Hematopoietic multipotent progenitor cell treated with erythropoietin and hydrocortisone succinate and interleukin-3 and kit ligand, for 17 days (in vitro differentiated cells): Measurements from ENCODE around the gene NDUFA7.
"Not testable (repeated sequence)": the region's sequence is repeated elsewhere in the genome, so short reads cannot be mapped to it uniquely, and the experiment has no call there.

ENCODE experiments used
- DNase-seq: peaks from one replicate; pipeline ENCODE4 v3.0.0-alpha.2; 2015; ENCODE audit warnings: low spot score

Gene NDUFA7

DNA sequence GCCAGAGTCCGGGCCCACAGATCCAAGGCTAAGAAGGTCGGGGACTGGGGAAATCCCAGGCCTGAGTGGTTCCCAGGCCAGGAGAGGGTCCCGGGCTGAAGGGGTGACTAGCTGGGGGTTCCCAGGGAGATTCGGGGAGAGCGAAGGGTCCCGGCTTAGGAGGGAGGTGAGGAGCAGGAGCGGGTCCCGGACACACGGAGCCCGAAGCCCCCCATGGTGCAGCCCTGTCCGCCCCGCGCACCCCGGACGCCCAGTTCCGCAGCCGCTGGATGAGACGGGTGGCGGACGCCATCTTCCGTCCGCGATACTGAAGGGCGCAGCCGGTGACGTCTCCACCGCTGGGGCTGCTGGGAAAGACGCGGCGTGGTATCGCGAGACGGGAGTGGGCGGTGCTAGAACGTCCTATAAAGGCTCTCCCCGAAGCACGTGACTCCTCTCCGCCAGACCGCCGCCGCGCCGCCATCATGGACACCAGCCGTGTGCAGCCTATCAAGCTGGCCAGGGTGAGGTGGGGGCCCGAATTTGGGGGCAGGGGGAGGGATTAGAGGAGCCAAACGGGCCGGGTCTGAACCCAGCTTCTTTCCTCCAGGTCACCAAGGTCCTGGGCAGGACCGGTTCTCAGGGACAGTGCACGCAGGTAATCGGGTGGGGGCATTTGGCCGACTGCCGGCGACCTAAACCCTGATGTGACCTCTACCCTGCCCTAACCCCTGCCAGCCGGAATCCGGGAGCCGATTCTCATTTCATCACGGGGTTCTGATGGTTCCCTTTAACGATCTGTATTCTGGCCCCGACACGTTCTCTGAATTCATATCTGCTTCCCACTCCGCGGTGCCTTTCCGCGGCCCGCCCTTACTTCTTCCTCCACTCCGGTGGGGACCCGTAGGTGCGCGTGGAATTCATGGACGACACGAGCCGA, at the start of gene NDUFA7, which contains the start of gene RPS28:
NDUFA7 (minus strand) TSS at position 309 of the 919 bp plus-strand sequence; CDS start at position 292, 17 bp downstream.
RPS28 (plus strand) TSS at position 430 of the 919 bp plus-strand sequence; CDS start at position 465, 35 bp downstream.
- peak; percentile 98 for DNase-seq

DNA sequence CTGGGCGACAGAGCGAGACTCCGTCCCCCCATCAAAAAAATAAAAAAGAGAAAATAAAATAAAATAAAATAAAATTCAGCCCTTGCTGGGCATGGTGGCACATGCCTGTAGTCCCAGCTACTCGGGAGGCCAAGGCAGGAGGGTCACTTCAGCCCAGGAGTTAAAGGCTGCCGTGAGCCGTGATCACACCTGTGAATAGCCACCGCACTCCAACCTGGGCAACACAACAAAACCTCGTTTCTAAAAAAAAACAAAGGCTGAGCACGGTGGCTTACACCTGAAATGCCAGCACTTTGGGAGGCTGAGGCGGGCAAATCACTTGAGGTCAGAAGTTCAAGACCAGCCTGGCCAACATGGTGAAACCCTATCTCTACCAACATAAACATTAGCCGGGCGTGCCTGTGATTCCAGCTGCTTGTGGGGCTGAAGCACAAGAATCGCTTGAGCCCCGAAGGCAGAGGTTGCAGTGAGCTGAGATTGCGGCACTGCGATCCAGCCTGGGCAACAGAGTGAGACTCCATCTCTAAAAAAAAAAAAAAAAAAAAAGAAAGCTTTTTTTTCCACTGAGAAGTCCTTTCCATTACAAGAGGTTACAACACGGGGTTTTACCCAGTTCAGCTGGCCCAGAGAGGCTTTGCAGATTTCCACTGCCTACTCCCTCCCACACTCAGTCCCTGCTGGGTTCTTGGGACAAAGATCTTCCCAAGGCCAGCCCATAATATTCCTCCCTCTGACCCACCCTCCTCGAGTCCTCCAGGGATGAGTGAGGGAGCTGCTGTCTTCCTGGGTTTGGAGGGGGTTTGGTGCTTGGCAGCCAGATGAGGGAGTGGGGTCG, 49.2 kb upstream of the NDUFA7 start:
- DNase-seq, result no peak

DNA sequence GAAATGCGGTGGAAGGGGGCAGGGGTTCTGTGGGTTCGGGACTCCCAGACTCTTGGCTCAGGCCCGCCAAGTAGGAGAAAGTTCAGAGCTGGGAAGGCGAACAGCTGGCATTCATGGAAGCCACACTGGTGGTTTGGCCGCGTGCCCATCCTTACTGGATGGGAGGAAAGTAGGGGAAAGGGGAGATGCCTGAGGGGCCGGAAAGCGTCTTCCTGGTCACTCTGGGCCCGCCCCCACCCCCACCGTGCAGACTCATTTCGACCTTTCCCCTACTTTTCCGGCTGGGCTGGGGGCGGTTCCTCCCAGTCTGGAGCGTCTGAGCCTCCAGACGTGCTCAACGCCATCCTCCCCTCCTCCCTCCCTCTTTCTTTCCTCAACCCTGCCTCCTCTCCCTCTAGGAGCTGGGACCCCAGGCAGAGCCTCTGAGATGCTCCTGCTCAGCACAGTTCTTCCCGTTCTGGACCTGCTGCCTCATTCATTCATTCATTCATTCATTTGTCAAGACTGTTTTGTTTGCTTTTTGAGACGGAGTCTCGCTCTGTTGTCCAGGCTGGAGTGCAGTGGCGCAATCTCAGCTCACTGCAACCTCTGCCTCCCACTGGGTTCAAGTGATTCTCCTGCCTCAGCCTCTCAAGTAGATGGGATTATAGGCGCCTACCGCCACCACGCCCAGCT, 46.3 kb upstream of the NDUFA7 start:
- no peak for DNase-seq

DNA sequence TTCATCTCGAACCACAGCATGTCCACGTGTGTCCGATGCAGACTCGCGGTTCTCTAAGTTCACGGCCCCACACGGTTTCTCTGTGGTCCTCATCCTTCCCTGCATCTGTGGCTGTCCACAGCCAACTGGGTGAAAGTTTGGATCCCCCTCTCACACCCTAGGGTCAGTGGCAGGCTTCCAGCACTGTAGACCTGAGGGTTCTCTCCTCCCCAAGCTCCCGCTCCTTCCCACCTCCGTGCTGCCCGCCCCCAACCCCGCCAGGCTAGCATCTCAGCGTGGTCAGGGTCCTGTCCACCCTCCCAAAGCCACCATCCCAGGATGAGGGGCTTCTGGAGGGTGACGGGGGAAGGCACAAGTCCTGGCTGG, 45.8 kb upstream of the NDUFA7 start:
- DNase-seq, result no peak

DNA sequence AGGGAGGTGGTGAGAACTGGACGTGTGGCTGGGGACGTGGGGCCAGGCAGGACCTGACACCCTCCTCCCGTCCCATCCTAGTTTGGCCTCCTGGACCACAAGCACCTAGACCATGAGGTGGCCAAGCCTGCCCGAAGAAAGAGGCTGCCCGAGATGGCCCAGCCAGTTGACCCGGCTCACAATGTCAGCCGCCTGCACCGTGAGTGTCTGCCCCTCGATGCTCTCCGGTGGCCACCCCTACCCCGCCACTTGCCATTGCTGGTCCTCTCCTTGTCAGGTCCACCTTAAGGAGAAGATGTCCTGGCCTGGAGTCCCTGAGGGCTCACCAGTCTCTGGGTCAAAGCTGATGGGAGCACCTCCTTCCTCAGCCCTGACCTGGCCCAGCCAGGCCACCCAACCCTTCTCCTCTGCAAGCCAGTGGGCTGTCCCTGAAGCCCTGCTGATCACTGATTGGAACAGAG, 45.0 kb upstream of the NDUFA7 start:
- DNase-seq, result no peak

DNA sequence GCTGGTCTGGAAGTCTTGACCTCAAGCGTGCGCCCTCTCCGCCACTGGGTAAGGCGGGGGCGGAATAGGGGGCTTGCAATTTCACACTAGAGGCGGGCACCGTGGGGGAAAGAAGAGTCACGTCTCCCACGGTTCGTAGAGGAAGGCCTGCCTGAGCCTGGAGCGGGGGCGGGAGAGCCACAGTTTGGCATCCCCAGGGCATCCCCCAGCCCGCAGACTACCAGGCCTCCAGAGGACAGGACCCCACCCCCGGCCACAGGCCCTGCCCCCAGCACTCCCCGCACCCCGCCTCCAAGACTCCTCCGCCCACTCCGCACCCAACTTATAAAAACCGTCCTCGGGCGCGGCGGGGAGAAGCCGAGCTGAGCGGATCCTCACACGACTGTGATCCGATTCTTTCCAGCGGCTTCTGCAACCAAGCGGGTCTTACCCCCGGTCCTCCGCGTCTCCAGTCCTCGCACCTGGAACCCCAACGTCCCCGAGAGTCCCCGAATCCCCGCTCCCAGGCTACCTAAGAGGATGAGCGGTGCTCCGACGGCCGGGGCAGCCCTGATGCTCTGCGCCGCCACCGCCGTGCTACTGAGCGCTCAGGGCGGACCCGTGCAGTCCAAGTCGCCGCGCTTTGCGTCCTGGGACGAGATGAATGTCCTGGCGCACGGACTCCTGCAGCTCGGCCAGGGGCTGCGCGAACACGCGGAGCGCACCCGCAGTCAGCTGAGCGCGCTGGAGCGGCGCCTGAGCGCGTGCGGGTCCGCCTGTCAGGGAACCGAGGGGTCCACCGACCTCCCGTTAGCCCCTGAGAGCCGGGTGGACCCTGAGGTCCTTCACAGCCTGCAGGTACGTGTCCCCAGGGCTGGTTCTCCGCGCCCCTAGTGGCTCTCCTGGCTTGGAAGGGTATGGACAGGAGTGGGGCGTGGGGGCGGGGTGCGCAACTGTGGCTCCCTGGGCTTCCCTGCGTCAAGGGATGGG, 42.9 kb upstream of the NDUFA7 start, which contains the start of gene ANGPTL4:
ANGPTL4 (plus strand) TSS at position 353 of the 969 bp plus-strand sequence; CDS start at position 520, 167 bp downstream.
- DNase-seq, result no peak

DNA sequence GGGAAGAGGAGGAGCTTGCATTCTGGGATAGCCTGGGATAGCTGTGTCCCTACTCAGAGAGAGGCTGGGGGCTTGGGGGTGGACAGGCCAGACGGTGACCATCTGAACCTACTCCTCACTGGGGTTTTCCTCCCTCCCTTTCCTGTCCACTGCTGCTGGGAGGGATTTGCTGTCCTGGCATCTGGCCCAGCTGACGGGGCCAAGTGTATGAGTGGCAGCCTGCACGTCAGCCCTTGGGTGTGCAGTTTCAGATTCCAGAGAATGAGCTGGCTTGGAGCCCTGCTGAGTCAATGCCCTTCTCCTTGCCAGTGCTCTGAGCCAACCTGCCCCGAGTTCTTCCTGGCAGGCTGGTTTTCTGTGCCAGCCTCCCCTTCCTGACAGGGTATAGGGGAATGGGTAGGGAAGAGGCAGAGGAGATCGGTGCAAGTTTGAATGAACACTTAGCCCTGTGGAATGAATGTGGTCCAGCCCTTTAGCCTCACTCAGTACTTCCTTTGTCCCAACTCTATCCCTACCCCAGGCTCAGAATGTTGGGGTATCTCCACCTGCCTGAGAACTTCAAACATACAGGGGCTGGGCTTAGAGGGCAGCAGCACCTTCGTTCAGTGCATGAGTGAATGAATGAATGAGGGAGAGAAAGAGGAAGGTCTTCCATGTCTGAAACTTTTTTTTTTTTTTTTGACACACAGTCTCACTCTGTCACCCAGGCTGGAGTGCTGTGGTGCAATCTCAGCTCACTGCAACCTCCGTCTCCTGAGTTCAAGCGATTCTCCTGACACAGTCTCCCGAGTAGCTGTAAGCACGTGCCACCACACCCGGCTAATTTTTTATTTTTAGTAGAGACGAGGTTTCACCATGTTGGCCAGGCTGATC, 41.0 kb upstream of the NDUFA7 start:
- DNase-seq, result peak; percentile 65

DNA sequence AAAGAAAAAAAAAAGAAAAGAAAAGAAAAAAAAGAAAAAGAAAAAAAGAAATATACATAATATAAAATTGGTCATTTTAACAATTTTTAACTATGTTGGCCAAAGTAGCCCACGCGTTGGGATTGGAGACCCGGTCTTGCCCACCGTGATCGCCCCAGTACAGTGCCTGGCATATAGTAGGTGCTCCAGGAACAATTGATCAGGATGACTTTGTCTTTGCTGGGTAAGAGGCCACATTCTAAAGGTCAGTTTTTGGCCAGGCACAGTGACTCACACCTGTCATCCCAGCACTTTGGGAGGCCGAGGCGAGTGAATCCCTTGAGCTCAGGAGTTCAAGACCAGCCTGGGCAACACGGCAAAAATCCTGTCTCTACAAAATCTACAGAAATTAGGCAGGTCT, 39.0 kb upstream of the NDUFA7 start:
- DNase-seq, result no peak

DNA sequence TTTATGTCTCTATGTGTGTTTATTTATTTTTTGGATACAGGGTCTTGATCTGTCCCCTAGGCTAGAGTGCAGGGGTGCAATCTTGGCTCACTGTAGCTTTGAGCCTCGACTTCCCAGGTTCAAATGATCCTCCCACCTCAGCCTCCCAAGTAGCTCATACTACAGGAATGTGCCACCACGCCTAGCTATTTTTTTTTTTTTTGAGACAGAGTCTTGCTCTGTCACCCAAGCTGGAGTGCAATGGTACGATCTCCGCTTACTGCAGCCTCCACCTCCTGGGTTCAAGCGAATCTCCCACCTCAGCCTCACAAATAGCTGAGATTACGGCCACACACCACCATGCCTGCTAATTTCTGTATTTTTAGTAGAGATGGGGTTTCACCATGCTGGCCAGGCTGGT, 37.8 kb upstream of the NDUFA7 start:
- no peak for DNase-seq

DNA sequence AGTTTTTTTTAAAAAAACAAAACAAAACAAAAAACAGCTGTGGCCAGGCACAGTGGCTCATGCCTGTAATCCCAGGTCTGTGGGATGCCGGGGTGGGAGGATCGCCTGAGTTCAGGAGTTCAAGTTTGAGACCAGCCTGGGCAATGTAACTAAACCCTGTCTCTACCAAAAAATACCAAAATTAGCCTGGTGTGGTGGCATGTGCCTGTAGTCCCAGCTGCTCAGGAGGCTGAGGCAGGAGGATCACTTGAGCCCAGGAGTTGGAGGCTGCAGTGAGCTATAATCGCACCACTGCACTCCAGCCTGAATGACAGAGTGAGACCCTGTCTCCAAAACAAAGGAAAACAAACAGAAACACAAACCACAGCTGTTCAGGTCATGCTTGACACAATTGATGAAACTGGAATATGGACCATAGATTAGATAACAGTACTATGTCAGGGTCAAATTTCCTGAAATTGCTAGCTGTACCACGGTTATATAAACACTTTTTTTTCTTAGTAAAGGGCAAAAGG, 35.9 kb upstream of the NDUFA7 start:
- no peak for DNase-seq

DNA sequence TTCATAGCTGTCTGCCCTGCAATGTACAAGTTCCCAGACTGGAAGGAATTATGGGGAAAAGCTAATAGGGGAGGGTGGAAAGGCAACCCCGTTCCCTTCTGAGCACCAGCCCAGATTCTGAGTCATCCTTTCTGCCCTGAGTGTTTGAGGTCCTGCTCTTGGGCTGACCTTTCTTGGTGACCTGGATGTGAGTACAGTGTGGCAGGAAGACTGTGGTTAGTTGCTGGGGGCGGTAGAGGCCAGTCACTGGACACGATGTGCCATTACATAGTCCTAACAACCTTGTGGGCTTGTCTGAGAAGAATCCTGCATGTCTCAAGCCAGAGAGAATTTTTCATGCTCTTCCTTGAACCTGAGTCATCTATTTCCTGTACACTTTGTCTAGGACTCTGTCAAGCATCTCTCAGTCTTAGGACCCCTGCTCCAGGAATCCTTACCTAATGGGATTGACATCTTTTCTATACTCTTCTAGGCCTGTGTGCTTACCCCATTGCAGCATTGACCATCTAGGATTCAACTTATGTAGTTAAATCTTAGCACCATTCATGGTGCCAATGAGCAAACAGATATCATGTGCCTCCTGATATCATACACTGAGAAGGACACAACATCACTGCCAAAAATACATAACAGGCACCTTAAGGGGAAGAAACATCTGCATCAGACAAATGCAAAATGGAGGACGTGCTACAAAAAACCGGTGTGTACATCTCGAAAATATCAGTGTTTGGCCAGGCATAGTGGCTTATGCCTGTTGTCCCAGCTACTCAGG, 34.6 kb upstream of the NDUFA7 start:
- DNase-seq, result no peak

DNA sequence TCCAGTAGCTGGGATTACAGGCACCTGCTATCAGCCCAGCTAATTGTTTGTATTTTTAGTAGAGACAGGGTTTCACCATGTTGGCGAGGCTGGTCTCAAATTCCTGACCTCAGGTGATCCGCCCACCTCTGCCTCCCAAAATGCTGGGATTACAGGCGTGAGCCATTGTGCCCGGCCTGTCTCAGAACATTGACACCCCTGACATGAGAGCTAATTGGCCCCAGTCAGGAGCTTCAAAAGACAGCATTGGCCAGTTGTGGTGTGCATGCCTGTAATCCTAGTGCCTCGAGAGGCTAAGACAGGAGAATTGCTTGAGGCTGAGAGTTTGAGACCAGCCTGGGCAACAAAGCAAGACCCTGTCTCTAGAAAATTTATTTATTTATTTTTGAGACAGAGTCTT, 31.7 kb upstream of the NDUFA7 start:
- DNase-seq, result not testable (repeated sequence)

DNA sequence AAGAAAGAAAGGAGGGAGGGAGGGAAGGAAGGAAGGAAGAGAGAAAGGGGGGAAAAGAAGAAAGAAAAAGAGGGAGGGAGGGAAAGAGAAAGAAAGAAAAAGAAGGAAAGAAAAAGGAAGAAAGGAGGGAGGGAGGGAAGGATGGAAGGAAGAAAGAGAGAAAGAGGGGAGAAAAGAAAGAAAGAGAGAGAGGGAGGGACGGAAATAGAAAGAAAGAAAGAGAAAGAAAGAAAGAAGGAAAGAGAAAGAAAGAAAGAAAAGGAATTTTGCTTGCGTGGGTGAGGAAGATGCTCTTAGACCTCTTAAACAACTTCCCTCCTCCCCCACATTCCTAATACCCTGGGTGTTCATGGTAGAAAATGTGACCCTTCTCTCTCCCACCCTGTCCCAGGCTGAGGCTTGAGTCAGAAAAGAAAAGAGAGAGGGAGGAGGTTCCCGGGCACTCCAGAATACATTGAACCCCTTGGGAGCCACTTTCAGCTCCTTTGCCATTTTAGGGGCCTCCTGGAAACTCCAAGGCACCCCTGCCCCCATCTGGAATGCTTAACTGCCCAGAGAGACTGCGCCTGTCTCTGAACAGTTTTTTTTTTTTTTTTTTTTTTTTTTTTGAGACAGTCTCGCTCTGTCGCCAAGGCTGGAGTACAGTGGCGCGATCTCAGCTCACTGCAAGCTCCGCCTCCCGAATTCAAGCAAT, 31.1 kb upstream of the NDUFA7 start:
- no peak for DNase-seq

DNA sequence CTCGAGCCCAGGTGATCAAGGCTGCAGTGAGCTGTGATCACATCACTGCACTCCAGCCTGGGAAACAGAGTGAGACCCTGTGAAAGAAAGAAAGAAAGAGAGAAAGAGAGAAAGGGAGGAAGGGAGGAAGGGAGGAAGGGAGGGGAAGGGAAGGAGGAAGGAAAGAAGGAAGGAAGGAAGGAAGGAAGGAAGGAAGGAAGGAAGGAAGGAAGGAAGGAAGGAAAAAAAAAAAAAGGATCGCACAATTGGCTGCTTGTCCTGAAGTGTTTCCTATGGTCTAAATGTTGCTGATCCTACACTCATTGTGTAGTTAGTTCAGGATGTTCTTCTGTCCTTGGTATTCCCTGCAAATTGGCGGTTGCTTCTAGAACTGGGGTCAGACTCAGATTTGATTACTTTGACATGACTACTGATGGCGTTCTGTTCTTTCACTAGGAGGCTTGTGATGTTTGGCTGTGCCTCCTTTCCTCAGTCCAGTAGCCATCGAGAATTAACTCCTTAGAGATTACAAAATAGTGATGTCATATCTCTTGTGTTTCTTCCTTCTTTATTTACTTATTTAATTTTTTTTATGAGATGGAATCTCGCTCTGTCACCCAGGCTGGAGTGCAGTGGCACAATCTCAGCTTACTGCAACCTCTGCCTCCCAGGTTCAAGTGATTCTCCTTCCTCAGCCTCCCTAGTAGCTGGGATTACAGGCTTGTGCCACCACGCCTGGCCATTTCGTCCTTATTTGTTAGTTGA, 28.6 kb upstream of the NDUFA7 start:
- not testable (repeated sequence) for DNase-seq

DNA sequence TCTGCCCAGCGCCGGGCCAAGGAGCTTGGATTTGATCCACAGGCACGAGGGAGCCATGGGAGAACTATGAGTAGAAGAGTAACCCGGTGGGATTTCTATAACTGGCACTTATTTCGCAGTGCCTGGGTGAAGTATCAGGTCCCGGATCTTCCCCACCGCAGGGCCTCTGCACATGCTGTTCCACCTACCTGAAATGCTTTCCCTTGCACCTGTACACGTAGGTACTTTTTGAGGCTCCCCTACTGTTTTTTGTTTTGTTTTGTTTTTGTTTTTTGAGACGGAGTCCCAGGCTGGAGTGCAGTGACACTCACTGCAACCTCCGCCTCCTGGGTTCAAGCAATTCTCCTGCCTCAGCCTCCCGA, 22.3 kb upstream of the NDUFA7 start:
- DNase-seq, result no peak

DNA sequence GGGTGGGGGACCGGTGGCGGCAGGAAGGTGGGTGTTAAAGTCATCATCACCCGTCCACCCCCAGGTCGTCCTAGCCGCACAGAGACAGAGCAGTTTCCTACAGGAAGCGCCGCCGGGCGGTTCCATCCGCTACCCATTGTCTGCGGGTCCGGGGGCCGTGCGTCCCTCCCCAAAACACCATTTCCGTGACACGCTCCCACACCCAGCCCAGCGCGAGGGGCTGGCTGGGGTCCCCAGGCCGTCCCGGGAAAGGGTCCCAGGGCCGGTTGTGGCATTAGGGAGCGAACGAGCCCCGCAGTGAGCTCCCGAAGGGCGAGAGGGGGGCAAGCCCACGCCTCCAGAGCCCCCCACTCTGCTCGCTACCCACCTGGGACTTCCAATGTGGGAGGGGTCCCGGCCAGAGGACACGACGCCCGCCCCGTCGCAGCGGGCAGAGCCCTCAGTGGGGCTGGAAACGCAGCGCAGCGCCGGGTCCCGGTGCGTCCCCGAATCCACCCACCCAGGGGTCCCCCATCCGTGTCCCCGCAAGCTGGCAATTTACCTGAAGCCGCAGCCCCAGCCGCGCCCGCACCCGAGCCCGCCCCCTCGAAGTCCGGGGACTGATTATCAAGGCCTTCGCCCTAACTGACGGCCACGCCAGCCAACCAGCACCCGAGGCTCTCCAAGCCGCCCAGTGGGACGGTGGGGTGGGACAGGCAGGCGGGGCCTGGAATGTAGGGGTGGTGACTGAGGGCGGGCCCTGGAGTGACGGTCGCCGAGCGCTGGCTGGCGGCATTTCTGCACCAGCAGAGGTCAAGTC, 21.7 kb upstream of the NDUFA7 start, which contains the start of gene KANK3:
KANK3 (minus strand) TSS at position 579 of the 799 bp plus-strand sequence. CDS start 5,434 bp downstream, outside the sequence.
- peak; percentile 83 for DNase-seq

DNA sequence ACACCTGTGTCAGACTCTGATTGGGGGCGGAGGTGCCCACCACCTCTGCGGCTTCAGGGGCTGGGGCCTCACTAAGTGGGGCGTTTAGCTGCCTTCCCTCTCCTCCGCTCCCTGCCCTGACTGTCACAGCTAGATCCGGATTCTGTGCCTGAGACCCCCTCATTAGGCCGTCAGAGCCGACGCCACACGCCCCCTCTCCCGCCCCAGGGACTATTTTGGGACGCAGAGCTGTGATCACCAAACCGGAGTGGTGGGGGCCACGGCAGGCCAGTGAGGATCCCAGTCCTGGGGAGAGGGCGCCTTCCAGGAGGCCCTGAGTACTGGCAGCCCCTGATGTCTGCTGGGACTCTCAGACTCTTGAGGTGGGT, 21.1 kb upstream of the NDUFA7 start:
- no peak for DNase-seq
